K562 (cell line): ENCODE results near the gene CPSF4.

Experiments
- ATF3 ChIP-seq, 2 experiments: fragments of 450-650 bp in 1 of 2; sonication (generic) in 1 of 2; formaldehyde crosslinking in 1 of 2; IDR thresholded peaks in 1 of 2; conservative IDR thresholded peaks in 1 of 2; 2 replicates each; pipeline versions ENCODE4 v1.6.1 to v1.8.1; 2016 to 2023; ENCODE audit warnings: mild to moderate bottlenecking in 2 of 2, moderate library complexity in 2 of 2, inconsistent platforms in 1 of 2, missing genetic modification reagents in 1 of 2
- CBX3 ChIP-seq, 2 experiments: IDR thresholded peaks; 1 replicate in 1 of 2; 2 replicates in 1 of 2; pipeline ENCODE4 v1.6.1; 2012; ENCODE audit warnings: inconsistent platforms in 2 of 2, low read length in 2 of 2, borderline replicate concordance in 1 of 2, control low read depth in 1 of 2
- CTCF ChIP-seq, 3 experiments: IDR thresholded peaks in 2 of 3; conservative IDR thresholded peaks in 1 of 3; 2 replicates each; pipeline ENCODE4 v1.5.1; 2011 to 2012; ENCODE audit warnings: low read length in 3 of 3, mild to moderate bottlenecking in 3 of 3, control low read depth in 2 of 3, improper control_type of control experiment in 1 of 3, inconsistent platforms in 1 of 3, low read depth in 1 of 3, mixed read lengths in 1 of 3, moderate library complexity in 1 of 3; ENCODE audit not compliant: insufficient read depth in 2 of 3
- MTA2 ChIP-seq: fragments of 450-650 bp; IDR thresholded peaks from 2 replicates; pipeline ENCODE4 v1.6.1; 2016; ENCODE audit warnings: low read depth
- MXI1 ChIP-seq: IDR thresholded peaks from 2 replicates; pipeline ENCODE4 v1.6.1; 2011; ENCODE audit warnings: low read depth, mild to moderate bottlenecking, improper control_type of control experiment, low read length
- MYC ChIP-seq, 2 experiments: fragments of 250-450 bp in 1 of 2; sonication (Bioruptor Pico) in 1 of 2; IDR thresholded peaks; 2 replicates each; pipeline versions ENCODE4 v1.5.1 to v1.6.1; 2012 to 2021; ENCODE audit warnings: low read depth in 2 of 2, borderline replicate concordance in 1 of 2, improper control_type of control experiment in 1 of 2, low read length in 1 of 2, mild to moderate bottlenecking in 1 of 2, moderate library complexity in 1 of 2
- POLR2A ChIP-seq: fragments of 450-650 bp; conservative IDR thresholded peaks from 2 replicates; pipeline ENCODE4 v1.6.1; 2016
- RFX5 ChIP-seq: IDR thresholded peaks from 2 replicates; pipeline ENCODE4 v1.6.1; 2011; ENCODE audit warnings: low read depth, mild to moderate bottlenecking, improper control_type of control experiment, low read length
- USF2 ChIP-seq: sonication (generic); formaldehyde crosslinking; IDR thresholded peaks from 2 replicates; pipeline ENCODE4 v1.5.0; 2020; ENCODE audit warnings: missing genetic modification reagents
- ZNF217 ChIP-seq: sonication (generic); formaldehyde crosslinking; IDR thresholded peaks from 2 replicates; pipeline ENCODE4 v1.8.0; 2022; ENCODE audit warnings: mild to moderate bottlenecking, missing genetic modification reagents
- ZNF551 ChIP-seq: fragments of 250-450 bp; sonication (Bioruptor Pico); IDR thresholded peaks from 2 replicates; pipeline ENCODE4 v1.5.0; 2021; ENCODE audit warnings: mild to moderate bottlenecking, moderate library complexity
- ZNF609 ChIP-seq: sonication (generic); formaldehyde crosslinking; IDR thresholded peaks from 2 replicates; pipeline ENCODE4 v1.8.1; 2023; ENCODE audit warnings: missing genetic modification reagents, mild to moderate bottlenecking, borderline replicate concordance

- TF ChIP-seq CTCF (IDR thresholded peaks at IDR 0.05 in 2 of 3, conservative IDR thresholded peaks at IDR 0.05 in 1 of 3; ENCODE audit: insufficient read depth in 2 of 3, low read depth in 1 of 3, low read length in 3 of 3): no peak
- TF ChIP-seq POLR2A: no peak
- TF ChIP-seq MTA2: no peak
- no peak for TF ChIP-seq CBX3 (IDR thresholded peaks at IDR 0.05; ENCODE audit: borderline replicate concordance in 1 of 2, low read length in 2 of 2)
- no peak for TF ChIP-seq ZNF609 (CRISPR knock-in tag)
- no peak for TF ChIP-seq ZNF217 (CRISPR knock-in tag)
- TF ChIP-seq RFX5: no peak
- TF ChIP-seq ZNF551: no peak
- TF ChIP-seq ATF3 (IDR thresholded peaks at IDR 0.05): no peak
- no peak for TF ChIP-seq ATF3 (CRISPR knock-in tag; conservative IDR thresholded peaks at IDR 0.05)
- TF ChIP-seq MYC (IDR thresholded peaks at IDR 0.05; ENCODE audit: low read depth, low read length): no peak
- no peak for TF ChIP-seq MYC (CRISPR knock-in tag; IDR thresholded peaks at IDR 0.05; ENCODE audit: borderline replicate concordance, low read depth)
- no peak for TF ChIP-seq USF2 (CRISPR knock-in tag)
- no peak for TF ChIP-seq MXI1
These were observed 16.6 kb upstream of the CPSF4 start for GRCh38 chr7:99422186-99422585.
